Progenitor cell of endocrine pancreas (in vitro differentiated cells): ENCODE data around the gene TRIM72. TPM values are rescaled to one million over a fixed set of nuclear protein-coding genes. Genes with fewer than 3 reads are reported as not detected.
"Not testable (repeated sequence)": the region's sequence is repeated elsewhere in the genome, so short reads cannot be mapped to it uniquely, and the experiment has no call there.

ENCODE experiments used
- DNase-seq: peaks from one replicate; pipeline ENCODE4 v3.0.0; 2021; ENCODE audit warnings: low spot score; ENCODE audit not compliant: unreplicated experiment
- H3K27ac Mint-ChIP-seq: 2 replicates; pipeline ENCODE4 v1.8.0; 2021; ENCODE audit warnings: mild to moderate bottlenecking, moderate library complexity, mixed read lengths
- H3K27me3 Mint-ChIP-seq: 2 replicates; pipeline ENCODE4 v1.8.0; 2021; ENCODE audit warnings: mixed read lengths
- H3K36me3 Mint-ChIP-seq: 2 replicates; pipeline ENCODE4 v1.8.0; 2022; ENCODE audit warnings: mixed read lengths; ENCODE audit not compliant: insufficient read depth
- H3K4me1 Mint-ChIP-seq: 2 replicates; pipeline ENCODE4 v1.8.0; 2021; ENCODE audit warnings: low read depth, mixed read lengths
- H3K4me3 Mint-ChIP-seq: 2 replicates; pipeline ENCODE4 v1.8.0; 2021; ENCODE audit warnings: low read depth, mild to moderate bottlenecking, moderate library complexity, mixed read lengths
- H3K9me3 Mint-ChIP-seq: 2 replicates; pipeline ENCODE4 v1.8.0; 2021; ENCODE audit warnings: low read depth, mixed read lengths
- total RNA-seq: library from RNA; stranded (reverse); gene quantifications from 2 replicates; pipeline ENCODE4 v1.2.1, GENCODE V29; 2021
- TF ChIP-seq, protein P1 (sequence below): fragments of 200-600 bp; sonication (generic); IDR thresholded peaks from one replicate; pipeline ENCODE4 v1.5.0; 2021; ENCODE audit warnings: antibody characterized with exemption, mild to moderate bottlenecking; ENCODE audit not compliant: unreplicated experiment

Gene TRIM72
- total RNA-seq, 1 donor from 2014 or later = 0.14 TPM

DNA sequence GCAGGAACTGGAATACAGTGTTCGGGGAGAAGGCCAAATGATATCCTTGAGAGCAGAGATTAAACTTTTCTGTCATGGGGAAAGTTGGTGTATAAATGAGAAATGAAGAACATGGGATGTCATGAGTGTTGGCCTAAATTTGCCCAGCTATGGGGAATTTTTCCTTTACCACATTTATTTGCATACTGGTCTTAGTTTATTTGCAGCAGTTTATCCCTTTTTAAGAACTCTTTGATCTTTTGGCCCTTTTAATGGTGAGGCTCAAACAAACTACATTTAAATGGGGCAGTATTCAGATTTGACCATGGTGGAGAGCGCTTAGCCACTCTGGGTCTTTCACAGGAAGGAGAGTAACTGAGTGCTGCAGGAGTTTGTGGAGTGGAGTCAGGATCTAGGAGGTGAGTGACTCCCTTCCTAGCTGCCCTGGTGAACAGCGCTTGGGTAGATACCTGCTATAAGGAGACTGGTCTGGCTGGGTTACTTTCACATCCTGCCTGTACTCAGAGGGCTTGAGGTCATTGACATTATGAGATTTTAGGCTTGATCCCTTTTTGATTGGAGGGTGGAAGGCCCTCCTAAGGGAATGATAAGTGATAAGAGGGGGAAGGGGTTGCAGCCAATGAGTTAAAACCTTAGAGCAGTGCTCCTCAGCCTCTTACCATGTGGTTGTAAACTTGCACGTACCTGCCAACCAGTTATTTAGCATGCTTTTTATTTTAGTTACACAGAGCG, 22.1 kb upstream of the TRIM72 start:
- no peak overlapping the region for H3K27ac Mint-ChIP-seq
- H3K4me1 Mint-ChIP-seq = no peaks in the 10 kb centered on the region
- H3K27me3 Mint-ChIP-seq = no peaks in the 10 kb centered on the region
- peaks cover 64% of the 10 kb centered on the region for H3K36me3 Mint-ChIP-seq
- H3K9me3 Mint-ChIP-seq = no peaks in the 10 kb centered on the region
- TF ChIP-seq, protein P1, sequence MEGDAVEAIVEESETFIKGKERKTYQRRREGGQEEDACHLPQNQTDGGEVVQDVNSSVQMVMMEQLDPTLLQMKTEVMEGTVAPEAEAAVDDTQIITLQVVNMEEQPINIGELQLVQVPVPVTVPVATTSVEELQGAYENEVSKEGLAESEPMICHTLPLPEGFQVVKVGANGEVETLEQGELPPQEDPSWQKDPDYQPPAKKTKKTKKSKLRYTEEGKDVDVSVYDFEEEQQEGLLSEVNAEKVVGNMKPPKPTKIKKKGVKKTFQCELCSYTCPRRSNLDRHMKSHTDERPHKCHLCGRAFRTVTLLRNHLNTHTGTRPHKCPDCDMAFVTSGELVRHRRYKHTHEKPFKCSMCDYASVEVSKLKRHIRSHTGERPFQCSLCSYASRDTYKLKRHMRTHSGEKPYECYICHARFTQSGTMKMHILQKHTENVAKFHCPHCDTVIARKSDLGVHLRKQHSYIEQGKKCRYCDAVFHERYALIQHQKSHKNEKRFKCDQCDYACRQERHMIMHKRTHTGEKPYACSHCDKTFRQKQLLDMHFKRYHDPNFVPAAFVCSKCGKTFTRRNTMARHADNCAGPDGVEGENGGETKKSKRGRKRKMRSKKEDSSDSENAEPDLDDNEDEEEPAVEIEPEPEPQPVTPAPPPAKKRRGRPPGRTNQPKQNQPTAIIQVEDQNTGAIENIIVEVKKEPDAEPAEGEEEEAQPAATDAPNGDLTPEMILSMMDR = no peak
- no peak for DNase-seq
- H3K4me3 Mint-ChIP-seq = no peak overlapping the region

DNA sequence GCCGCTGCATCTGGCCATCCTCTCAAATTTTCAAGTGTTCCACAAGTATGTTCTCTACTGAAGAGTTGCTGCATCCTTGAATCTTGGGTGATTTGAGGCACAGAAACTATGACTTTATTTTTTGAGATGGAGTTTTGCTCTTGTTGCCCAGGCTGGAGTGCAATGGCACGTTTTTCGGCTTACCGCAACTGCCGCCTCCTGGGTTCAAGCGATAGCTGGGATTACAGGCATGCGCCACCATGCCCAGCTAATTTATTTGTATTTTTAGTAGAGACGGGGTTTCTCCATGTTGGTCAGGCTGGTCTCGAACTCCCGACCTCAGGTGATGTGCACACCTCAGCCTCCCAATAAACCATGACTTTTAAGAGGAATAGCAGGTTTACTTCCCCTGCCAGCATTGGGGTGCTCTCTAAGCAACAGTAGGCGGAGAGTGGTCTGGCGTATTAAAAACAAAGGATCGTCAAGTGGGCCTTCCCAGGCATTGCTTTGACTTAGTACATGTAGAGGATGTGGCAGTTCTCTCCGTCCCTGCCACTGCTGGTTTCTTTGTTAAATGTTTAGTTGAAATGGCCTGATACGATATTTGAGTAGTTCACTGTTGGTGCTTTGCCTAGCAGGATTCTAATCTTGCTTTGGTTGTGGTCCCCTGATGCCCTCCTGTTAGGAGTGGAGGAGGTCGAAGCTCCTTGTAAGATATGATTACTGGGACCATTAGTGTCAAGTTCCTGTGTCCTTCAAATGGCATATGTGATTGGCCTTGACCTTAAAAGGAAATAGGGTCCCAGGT, 20.9 kb upstream of the TRIM72 start:
- Mint-ChIP-seq H3K36me3 (peaks cover 56% of the 10 kb centered on the region), H3K27me3 (no peaks in the 10 kb centered on the region), H3K27ac (peak overlapping the region; percentile 29), H3K9me3 (no peaks in the 10 kb centered on the region), H3K4me1 (no peaks in the 10 kb centered on the region), H3K4me3 (no peak overlapping the region)
- no peak for DNase-seq
- TF ChIP-seq, protein P1 = no peak

DNA sequence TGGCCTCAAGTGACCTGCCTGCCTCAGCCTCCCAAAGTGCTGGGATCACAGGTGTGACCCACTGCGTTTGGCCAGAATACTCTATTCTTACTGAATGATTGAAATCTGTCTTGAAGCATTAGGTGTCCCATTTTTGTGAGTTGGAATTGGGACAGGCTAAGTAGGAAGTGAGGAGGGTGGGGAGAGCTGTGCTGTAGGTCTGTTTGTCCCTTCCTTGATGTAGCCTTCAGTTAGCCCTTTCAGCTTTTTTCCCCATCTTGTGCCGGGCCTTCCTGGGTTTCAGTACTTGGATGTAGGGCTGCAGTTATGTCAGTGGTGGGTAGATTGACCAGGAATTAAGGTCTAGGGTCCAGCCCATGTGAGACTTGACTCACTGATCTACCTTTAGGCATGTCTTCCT, 20.0 kb upstream of the TRIM72 start:
- TF ChIP-seq, protein P1 = no peak
- no peaks in the 10 kb centered on the region for H3K9me3 Mint-ChIP-seq
- H3K27ac Mint-ChIP-seq = no peak overlapping the region
- peaks cover 50% of the 10 kb centered on the region for H3K36me3 Mint-ChIP-seq
- no peak for DNase-seq
- H3K4me3 Mint-ChIP-seq = no peak overlapping the region
- no peaks in the 10 kb centered on the region for H3K27me3 Mint-ChIP-seq
- no peaks in the 10 kb centered on the region for H3K4me1 Mint-ChIP-seq

DNA sequence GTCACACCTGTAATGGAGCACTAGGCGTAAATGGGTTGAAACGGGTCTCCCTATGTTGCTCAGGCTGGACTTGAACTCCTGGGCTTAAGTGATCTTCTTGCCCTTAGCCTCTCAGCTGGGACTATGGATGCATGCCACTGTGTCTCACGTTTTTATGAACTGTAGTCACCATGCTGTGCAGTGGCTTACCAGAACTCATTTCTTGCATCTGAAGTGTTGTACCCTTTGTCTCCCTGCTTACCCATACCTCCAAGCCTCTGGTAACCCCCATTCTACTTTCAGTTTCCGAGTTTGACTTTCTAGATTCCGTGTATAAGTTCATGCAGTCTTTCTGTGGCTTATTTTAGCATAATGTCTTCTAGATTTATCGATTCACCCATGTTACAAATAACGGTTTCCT, 19.0 kb upstream of the TRIM72 start:
- Mint-ChIP-seq H3K27ac (no peak overlapping the region), H3K4me3 (no peak overlapping the region)

DNA sequence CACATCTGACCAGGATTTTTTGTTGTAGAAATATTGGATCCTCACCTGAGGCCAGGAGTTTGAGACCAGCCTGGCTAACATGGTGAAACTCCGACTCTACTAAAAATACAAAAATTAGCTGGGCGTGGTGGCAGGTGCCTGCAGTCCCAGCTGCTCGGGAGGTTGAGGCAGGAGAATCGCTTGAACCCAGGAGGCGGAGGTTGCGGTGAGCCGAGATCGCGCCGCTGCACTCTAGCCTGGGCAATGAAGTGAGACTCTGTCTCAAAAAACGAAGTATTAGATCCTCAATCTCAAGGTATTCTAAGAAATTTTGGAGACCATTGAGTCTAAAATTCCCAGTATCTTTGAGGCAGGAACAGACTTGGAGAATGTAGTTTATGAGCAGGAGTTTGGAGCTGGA, 18.1 kb upstream of the TRIM72 start:
- H3K27me3 Mint-ChIP-seq, H3K4me3 Mint-ChIP-seq, H3K9me3 Mint-ChIP-seq, H3K4me1 Mint-ChIP-seq, DNase-seq, H3K27ac Mint-ChIP-seq: not testable (repeated sequence)
- peaks cover 36% of the 10 kb centered on the region for H3K36me3 Mint-ChIP-seq

More for the DNA sequence above, 19.0 kb upstream of the TRIM72 start:
- Mint-ChIP-seq H3K9me3 (no peaks in the 10 kb centered on the region), H3K4me1 (no peaks in the 10 kb centered on the region), H3K36me3 (peaks cover 44% of the 10 kb centered on the region), H3K27me3 (no peaks in the 10 kb centered on the region)
- TF ChIP-seq, protein P1 = no peak
- no peak for DNase-seq
